CD14-positive monocyte (primary cell): ENCODE results near the gene SLC22A4. TPM values are rescaled to one million over a fixed set of nuclear protein-coding genes. Genes with fewer than 3 reads are reported as not detected.

Source experiments
- DNase-seq, 3 donors: peaks; one replicate each; pipeline ENCODE4 v3.0.0-alpha.2; 2011 to 2022
- H2AFZ ChIP-seq: 2 replicates; pipeline ENCODE4 v1.6.0; 2012; ENCODE audit warnings: mild to moderate bottlenecking, low read depth, low read length, inconsistent platforms; ENCODE audit not compliant: insufficient read depth, poor library complexity, severe bottlenecking
- H3K27ac ChIP-seq, 2 donors: 1 replicate in 1 of 2; 2 replicates in 1 of 2; pipeline ENCODE4 v1.5.1; 2012 to 2013; ENCODE audit warnings: low read length in 2 of 2, control low read depth in 1 of 2, inconsistent platforms in 1 of 2, low read depth in 1 of 2, mild to moderate bottlenecking in 1 of 2
- H3K27me3 ChIP-seq, 2 donors: one replicate each; pipeline versions ENCODE4 v1.6.0 to v1.6.1; 2011 to 2013; ENCODE audit warnings: low read length in 2 of 2; ENCODE audit not compliant: control insufficient read depth in 2 of 2, insufficient read depth in 2 of 2
- H3K36me3 ChIP-seq, 2 donors: replicated peaks in 1 of 2; 1 replicate in 1 of 2; 2 replicates in 1 of 2; pipeline versions ENCODE4 v1.5.1 to v1.6.1; 2012 to 2013; ENCODE audit warnings: low read length in 2 of 2, control low read depth in 1 of 2, inconsistent platforms in 1 of 2, mild to moderate bottlenecking in 1 of 2; ENCODE audit not compliant: insufficient read depth in 2 of 2, control insufficient read depth in 1 of 2
- H3K4me1 ChIP-seq, 2 donors: 1 replicate in 1 of 2; 2 replicates in 1 of 2; pipeline versions ENCODE4 v1.5.1 to v1.6.1; 2012 to 2013; ENCODE audit warnings: low read length in 2 of 2, control low read depth in 1 of 2, inconsistent platforms in 1 of 2, mild to moderate bottlenecking in 1 of 2, moderate library complexity in 1 of 2; ENCODE audit not compliant: insufficient read depth in 2 of 2, control insufficient read depth in 1 of 2
- H3K4me2 ChIP-seq: replicated peaks from 2 replicates; pipeline ENCODE3; 2012; ENCODE audit warnings: low read length, moderate library complexity, mild to moderate bottlenecking; ENCODE audit not compliant: poor library complexity, severe bottlenecking; ENCODE audit errors: extremely low read depth
- H3K4me3 ChIP-seq, 3 experiments: fragments of 200-600 bp in 1 of 3; sonication (generic) in 1 of 3; replicated peaks in 1 of 3; 1 replicate in 2 of 3; 2 replicates in 1 of 3; pipeline ENCODE4 v1.5.1; 2011 to 2013; ENCODE audit warnings: low read length in 3 of 3, mild to moderate bottlenecking in 3 of 3, control low read depth in 2 of 3, low read depth in 2 of 3, inconsistent platforms in 1 of 3, moderate library complexity in 1 of 3
- H3K79me2 ChIP-seq: 2 replicates; pipeline ENCODE4 v1.6.0; 2012; ENCODE audit warnings: mild to moderate bottlenecking, control low read depth, inconsistent platforms, low read length, moderate library complexity; ENCODE audit not compliant: insufficient read depth
- H3K9ac ChIP-seq: 2 replicates; pipeline ENCODE4 v1.6.0; 2017; ENCODE audit warnings: low read length, mild to moderate bottlenecking; ENCODE audit not compliant: insufficient read depth, poor library complexity, severe bottlenecking
- H3K9me3 ChIP-seq, 2 donors: replicated peaks in 1 of 2; 1 replicate in 1 of 2; 2 replicates in 1 of 2; pipeline versions ENCODE4 v1.5.1 to v1.6.1; 2012 to 2013; ENCODE audit warnings: low read length in 2 of 2, control low read depth in 1 of 2; ENCODE audit not compliant: control insufficient read depth in 1 of 2, insufficient read depth in 1 of 2
- H4K20me1 ChIP-seq: 2 replicates; pipeline ENCODE4 v1.6.0; 2012; ENCODE audit warnings: mild to moderate bottlenecking, low read length, control low read depth, moderate library complexity; ENCODE audit not compliant: insufficient read depth
- H3K27ac Mint-ChIP-seq, 7 donors: one replicate each; pipeline ENCODE4 v1.8.0; 2020; ENCODE audit warnings: mild to moderate bottlenecking in 7 of 7, mixed read lengths in 7 of 7, moderate library complexity in 6 of 7, inconsistent platforms in 2 of 7
- H3K27me3 Mint-ChIP-seq, 3 donors: one replicate each; pipeline ENCODE4 v1.8.0; 2021 to 2022; ENCODE audit warnings: low read depth in 3 of 3, mild to moderate bottlenecking in 3 of 3, mixed read lengths in 3 of 3, moderate library complexity in 3 of 3, inconsistent platforms in 1 of 3
- H3K36me3 Mint-ChIP-seq, 2 donors: one replicate each; pipeline ENCODE4 v1.8.0; 2020; ENCODE audit warnings: mixed read lengths in 2 of 2, inconsistent platforms in 1 of 2, mild to moderate bottlenecking in 1 of 2
- H3K4me1 Mint-ChIP-seq: one replicate; pipeline ENCODE4 v1.8.0; 2020; ENCODE audit warnings: mild to moderate bottlenecking, mixed read lengths
- H3K4me3 Mint-ChIP-seq, 2 donors: one replicate each; pipeline ENCODE4 v1.8.0; 2020; ENCODE audit warnings: mild to moderate bottlenecking in 2 of 2, mixed read lengths in 2 of 2, moderate library complexity in 1 of 2
- H3K9me3 Mint-ChIP-seq, 7 donors: one replicate each; pipeline ENCODE4 v1.8.0; 2020 to 2022; ENCODE audit warnings: mixed read lengths in 7 of 7, mild to moderate bottlenecking in 6 of 7, moderate library complexity in 6 of 7, inconsistent platforms in 2 of 7
- CTCF ChIP-seq: fragments of 200-600 bp; IDR thresholded peaks from one replicate; pipeline ENCODE4 v1.8.0; 2022; ENCODE audit warnings: antibody characterized with exemption, mild to moderate bottlenecking
- WGBS: methylation state at CpG from one replicate; pipeline ENCODE4 v1.1.5; 2013; ENCODE audit warnings: missing lambda C conversion rate; ENCODE audit not compliant: insufficient coverage; 5-methylcytosine and 5-hydroxymethylcytosine counted together
- intact Hi-C, 2 donors: fragments of 100-400 bp; cut with micrococcal nuclease; formaldehyde crosslinking; loops; one replicate each; pipeline versions ENCODE4 v1.15.0 to v1.15.1; 2023
- polyA plus RNA-seq, 3 donors: library from polyadenylated mRNA; depleted of rRNA in 1 of 3; unstranded in 2 of 3; stranded (reverse) in 1 of 3; fragments of 300-500 nt in 2 of 3; fragments of >200 nt in 1 of 3; fragmentation: Illumina TruSeq in 2 of 3; gene quantifications; 1 replicate in 2 of 3; 2 replicates in 1 of 3; pipeline ENCODE4 v1.2.3, GENCODE V29; 2012 to 2021

SLC22A4 gene
- polyA plus RNA-seq, 3 donors = 7.2 to 13.0 (median 12.2) TPM

GRCh38 chr5:132383261-132383660, 89.1 kb downstream of the SLC22A4 start:
- DNase-seq = no peak
- Mint-ChIP-seq H3K4me1 (peaks cover 32% of the 10 kb centered on the region), H3K27me3 (no peaks in the 10 kb centered on the region), H3K9me3 (no peaks in the 10 kb centered on the region), H3K27ac (no peak overlapping the region), H3K4me3 (no peak overlapping the region), H3K36me3 (peaks cover 22 to 29% of the 10 kb centered on the region in 2 donors)
- H3K36me3 ChIP-seq = peaks cover 4 to 44% of the 10 kb centered on the region in 2 donors
- H4K20me1 ChIP-seq = no peaks in the 10 kb centered on the region
- H3K27ac ChIP-seq = no peak overlapping the region
- WGBS = 100% methylated on average over 1 of the region's 1 CpG
- no peaks in the 10 kb centered on the region for H3K9me3 ChIP-seq
- no peak overlapping the region for H3K9ac ChIP-seq
- H3K4me3 ChIP-seq = no peak overlapping the region
- no peak overlapping the region for H3K4me2 ChIP-seq
- intact Hi-C loops = loop anchor here (10.0 kb wide), 1 partner anchor 502 kb away; no protein-coding TSS in a partner anchor
- peaks cover 28 to 31% of the 10 kb centered on the region in 2 donors for H3K4me1 ChIP-seq
- no peaks in the 10 kb centered on the region for H3K79me2 ChIP-seq
- no peak for TF ChIP-seq CTCF
- H2AFZ ChIP-seq = no peak overlapping the region
- H3K27me3 ChIP-seq = no peaks in the 10 kb centered on the region

GRCh38 chr5:132383984-132384383, 89.8 kb downstream of the SLC22A4 start:
- no peak overlapping the region for H2AFZ ChIP-seq
- intact Hi-C loops = loop anchor here (2.0 to 10.0 kb wide), 2 partner anchors 437 to 501 kb away; no protein-coding TSS in a partner anchor
- Mint-ChIP-seq H3K27ac (no peak overlapping the region), H3K4me1 (peaks cover 39% of the 10 kb centered on the region), H3K27me3 (no peaks in the 10 kb centered on the region), H3K4me3 (peak overlapping the region in 1 of 2 donors; percentile 34), H3K36me3 (peaks cover 20 to 23% of the 10 kb centered on the region in 2 donors), H3K9me3 (no peaks in the 10 kb centered on the region)
- H3K4me3 ChIP-seq = no peak overlapping the region
- H3K36me3 ChIP-seq = peaks cover 4 to 37% of the 10 kb centered on the region in 2 donors
- H3K79me2 ChIP-seq = no peaks in the 10 kb centered on the region
- no peaks in the 10 kb centered on the region for H4K20me1 ChIP-seq
- no peak overlapping the region for H3K9ac ChIP-seq
- DNase-seq = no peak
- 86% methylated on average over 1 of the region's 5 CpGs for WGBS
- no peak overlapping the region for H3K4me2 ChIP-seq
- peaks cover 35 to 38% of the 10 kb centered on the region in 2 donors for H3K4me1 ChIP-seq
- no peaks in the 10 kb centered on the region for H3K27me3 ChIP-seq
- H3K27ac ChIP-seq = no peak overlapping the region
- no peak for TF ChIP-seq CTCF
- no peaks in the 10 kb centered on the region for H3K9me3 ChIP-seq
